ENCODE data around the gene KCNF1.

DNA sequence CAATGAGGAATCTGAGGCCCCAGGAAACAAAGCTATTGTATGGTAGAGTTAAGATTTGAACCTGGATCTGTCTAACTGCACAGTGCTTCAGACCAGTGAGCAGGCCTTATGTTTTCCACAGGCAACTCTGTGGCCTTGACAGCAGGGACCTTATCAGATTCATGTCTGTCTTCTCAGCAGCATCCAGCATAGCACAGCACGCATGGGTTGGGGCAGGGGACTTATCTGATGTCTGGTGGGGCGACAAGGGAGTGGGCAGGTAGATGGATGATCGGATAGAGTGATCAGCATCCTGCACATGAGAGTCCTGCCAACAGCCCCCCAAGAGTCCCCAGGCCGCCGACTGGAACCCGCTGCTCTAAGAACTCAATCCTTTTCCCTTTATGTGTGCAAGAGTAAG lies 28.7 kb upstream of the KCNF1 start:
- TF ChIP-seq, protein P1, sequence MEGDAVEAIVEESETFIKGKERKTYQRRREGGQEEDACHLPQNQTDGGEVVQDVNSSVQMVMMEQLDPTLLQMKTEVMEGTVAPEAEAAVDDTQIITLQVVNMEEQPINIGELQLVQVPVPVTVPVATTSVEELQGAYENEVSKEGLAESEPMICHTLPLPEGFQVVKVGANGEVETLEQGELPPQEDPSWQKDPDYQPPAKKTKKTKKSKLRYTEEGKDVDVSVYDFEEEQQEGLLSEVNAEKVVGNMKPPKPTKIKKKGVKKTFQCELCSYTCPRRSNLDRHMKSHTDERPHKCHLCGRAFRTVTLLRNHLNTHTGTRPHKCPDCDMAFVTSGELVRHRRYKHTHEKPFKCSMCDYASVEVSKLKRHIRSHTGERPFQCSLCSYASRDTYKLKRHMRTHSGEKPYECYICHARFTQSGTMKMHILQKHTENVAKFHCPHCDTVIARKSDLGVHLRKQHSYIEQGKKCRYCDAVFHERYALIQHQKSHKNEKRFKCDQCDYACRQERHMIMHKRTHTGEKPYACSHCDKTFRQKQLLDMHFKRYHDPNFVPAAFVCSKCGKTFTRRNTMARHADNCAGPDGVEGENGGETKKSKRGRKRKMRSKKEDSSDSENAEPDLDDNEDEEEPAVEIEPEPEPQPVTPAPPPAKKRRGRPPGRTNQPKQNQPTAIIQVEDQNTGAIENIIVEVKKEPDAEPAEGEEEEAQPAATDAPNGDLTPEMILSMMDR (IDR thresholded peaks at IDR 0.05; ENCODE audit: borderline replicate concordance, extremely low read depth, low read length, poor library complexity, severe bottlenecking) = no peak
- no peak for TF ChIP-seq EZH2 (IDR thresholded peaks at IDR 0.05; ENCODE audit: borderline replicate concordance, low read depth, low read length, severe bottlenecking)

Data from DND-41 (cell line).